Osteocyte (in vitro differentiated cells): ENCODE data around the gene FHIT. TPM values are rescaled to one million over a fixed set of nuclear protein-coding genes. Genes with fewer than 3 reads are reported as not detected.

Experiments
- DNase-seq: peaks from one replicate; pipeline ENCODE4 v3.0.0; 2021; ENCODE audit warnings: mixed read lengths; ENCODE audit not compliant: unreplicated experiment; ENCODE audit errors: extremely low spot score
- H3K27ac Mint-ChIP-seq: one replicate; pipeline ENCODE4 v1.8.0; 2021; ENCODE audit warnings: mild to moderate bottlenecking, mixed read lengths; ENCODE audit not compliant: unreplicated experiment
- H3K27me3 Mint-ChIP-seq: one replicate; pipeline ENCODE4 v1.8.0; 2021; ENCODE audit warnings: mixed read lengths; ENCODE audit not compliant: unreplicated experiment
- H3K36me3 Mint-ChIP-seq: one replicate; pipeline ENCODE4 v1.8.0; 2021; ENCODE audit warnings: mixed read lengths; ENCODE audit not compliant: unreplicated experiment
- H3K4me1 Mint-ChIP-seq: one replicate; pipeline ENCODE4 v1.8.0; 2021; ENCODE audit warnings: mixed read lengths; ENCODE audit not compliant: unreplicated experiment
- H3K4me3 Mint-ChIP-seq: one replicate; pipeline ENCODE4 v1.8.0; 2021; ENCODE audit warnings: mild to moderate bottlenecking, moderate library complexity, mixed read lengths; ENCODE audit not compliant: unreplicated experiment
- H3K9me3 Mint-ChIP-seq: one replicate; pipeline ENCODE4 v1.8.0; 2021; ENCODE audit warnings: mixed read lengths; ENCODE audit not compliant: unreplicated experiment
- CTCF ChIP-seq: fragments of 200-600 bp; sonication (generic); IDR thresholded peaks from 2 replicates; pipeline ENCODE4 v1.5.0; 2021; ENCODE audit warnings: antibody characterized with exemption, mild to moderate bottlenecking, moderate library complexity
- total RNA-seq: library from RNA; stranded (reverse); gene quantifications from 2 replicates; pipeline ENCODE4 v1.2.1, GENCODE V29; 2021

FHIT gene
- total RNA-seq, 1 donor from 2014 or later, result 2.3 TPM

DNA sequence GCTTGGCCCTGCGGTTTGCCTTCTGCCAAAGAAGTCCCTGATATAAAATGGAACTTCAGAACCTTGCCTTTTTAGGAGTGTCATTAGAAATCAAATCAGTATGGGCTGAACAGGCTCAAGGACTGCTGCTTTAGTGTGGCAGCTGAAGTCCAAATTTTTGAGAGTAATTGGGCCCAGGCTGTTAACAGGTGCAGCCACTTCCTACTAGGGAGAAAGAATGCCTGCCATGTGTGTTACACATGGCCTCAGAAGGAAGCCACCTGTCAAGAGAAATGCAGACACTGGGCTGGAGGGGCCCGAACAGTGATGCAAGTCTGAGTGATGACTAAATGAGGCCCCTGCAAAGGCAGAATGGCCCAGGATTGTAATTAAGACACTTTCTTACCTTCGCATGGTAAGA lies 1414.7 kb downstream of the FHIT start:
- no peak for DNase-seq
- Mint-ChIP-seq H3K27me3 (peaks cover 3% of the 10 kb centered on the region), H3K9me3 (peaks cover 11% of the 10 kb centered on the region), H3K27ac (no peak overlapping the region), H3K4me1 (peaks cover 8% of the 10 kb centered on the region), H3K4me3 (no peak overlapping the region), H3K36me3 (no peaks in the 10 kb centered on the region)
- no peak for TF ChIP-seq CTCF

- Mint-ChIP-seq H3K4me3 (no peak overlapping the region), H3K4me1 (no peaks in the 10 kb centered on the region), H3K27me3 (peaks cover 3% of the 10 kb centered on the region), H3K27ac (no peak overlapping the region), H3K36me3 (no peaks in the 10 kb centered on the region), H3K9me3 (peaks cover 11% of the 10 kb centered on the region)
- DNase-seq, result no peak
- no peak for TF ChIP-seq CTCF
These were observed 1418.5 kb downstream of the FHIT start for GRCh38 chr3:59832702-59833101.

- Mint-ChIP-seq H3K9me3 (peaks cover 11% of the 10 kb centered on the region), H3K27ac (no peak overlapping the region), H3K36me3 (no peaks in the 10 kb centered on the region), H3K4me1 (no peaks in the 10 kb centered on the region), H3K4me3 (no peak overlapping the region), H3K27me3 (peaks cover 3% of the 10 kb centered on the region)
- TF ChIP-seq CTCF, result no peak
- no peak for DNase-seq
These were observed 1419.0 kb downstream of the FHIT start for GRCh38 chr3:59832241-59832640.

GRCh38 chr3:59831394-59831793 lies 1419.9 kb downstream of the FHIT start:
- H3K9me3 Mint-ChIP-seq, result peaks cover 11% of the 10 kb centered on the region
- H3K4me3 Mint-ChIP-seq, result no peak overlapping the region
- H3K27ac Mint-ChIP-seq, result no peak overlapping the region
- H3K27me3 Mint-ChIP-seq, result peaks cover 3% of the 10 kb centered on the region
- no peak for TF ChIP-seq CTCF
- no peaks in the 10 kb centered on the region for H3K4me1 Mint-ChIP-seq
- H3K36me3 Mint-ChIP-seq, result no peaks in the 10 kb centered on the region
- DNase-seq, result no peak

GRCh38 chr3:59829527-59829926 lies 1421.7 kb downstream of the FHIT start:
- Mint-ChIP-seq H3K36me3 (no peaks in the 10 kb centered on the region), H3K27me3 (peaks cover 3% of the 10 kb centered on the region), H3K4me1 (peaks cover 11% of the 10 kb centered on the region), H3K4me3 (no peak overlapping the region), H3K9me3 (peaks cover 6% of the 10 kb centered on the region), H3K27ac (no peak overlapping the region)
- TF ChIP-seq CTCF, result no peak
- no peak for DNase-seq
